AG09309 (cell line): ENCODE data around the gene CFAP77.

Experiments
- DNase-seq: peaks from one replicate; pipeline ENCODE4 v3.0.0-alpha.2; 2010; ENCODE audit warnings: low read depth
- H3K4me3 ChIP-seq: 2 replicates; pipeline ENCODE4 v1.5.1; 2011; ENCODE audit warnings: mild to moderate bottlenecking, low read depth, low read length, moderate library complexity; ENCODE audit not compliant: control insufficient read depth
- CTCF ChIP-seq: IDR thresholded peaks from 2 replicates; pipeline ENCODE4 v1.5.1; 2011; ENCODE audit warnings: mild to moderate bottlenecking, low read depth, low read length, inconsistent platforms; ENCODE audit not compliant: insufficient read depth, control insufficient read depth; ENCODE audit errors: missing control alignments

The CFAP77 gene

DNA sequence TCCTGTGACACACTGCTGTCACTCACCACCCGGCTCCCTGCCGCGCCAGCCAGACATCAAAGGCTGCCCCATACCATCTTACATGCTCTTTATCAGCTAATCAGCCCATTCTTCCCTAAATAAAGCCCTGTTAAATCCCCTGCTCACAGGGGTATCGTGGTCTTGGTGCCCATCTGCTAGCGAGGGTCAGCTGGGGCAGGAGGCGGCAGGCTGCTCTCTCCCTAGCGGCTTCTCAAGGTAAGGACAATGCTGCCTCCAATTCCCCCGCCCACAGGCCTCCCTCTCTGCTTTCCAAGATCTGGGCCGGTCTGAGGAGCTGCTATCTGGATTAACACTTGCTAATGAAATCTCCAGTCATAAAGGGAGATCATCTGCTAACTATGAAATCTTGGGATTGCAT, 199.2 kb downstream of the CFAP77 start:
- TF ChIP-seq CTCF = no peak
- no peak overlapping the region for H3K4me3 ChIP-seq
- no peak for DNase-seq

- no peak overlapping the region for H3K4me3 ChIP-seq
- no peak for TF ChIP-seq CTCF
- peak; percentile 57 for DNase-seq
Measured at GRCh38 chr9:132609829-132610228, 199.8 kb downstream of the CFAP77 start.

DNA sequence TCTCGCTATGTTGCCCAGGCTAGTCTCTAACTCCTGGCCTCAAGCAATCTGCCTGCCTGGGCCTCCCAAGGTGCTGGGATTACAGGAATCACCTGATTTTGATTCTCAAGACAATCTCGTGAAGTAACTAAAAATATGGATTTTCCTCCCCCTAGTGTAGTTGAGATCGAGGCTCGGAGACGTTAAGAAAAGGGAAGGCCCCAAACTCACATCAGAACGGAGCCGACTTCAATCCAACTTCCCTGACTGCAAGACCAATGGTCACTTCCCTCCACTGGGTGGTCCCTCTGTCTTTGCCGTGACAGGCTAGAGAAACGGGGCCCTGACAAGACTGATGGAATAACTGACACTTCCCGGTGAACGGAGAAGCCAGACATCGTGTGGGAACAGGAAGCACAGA, 200.7 kb downstream of the CFAP77 start:
- DNase-seq = no peak
- no peak for TF ChIP-seq CTCF
- no peak overlapping the region for H3K4me3 ChIP-seq

- no peak for DNase-seq
- no peak for TF ChIP-seq CTCF
- no peak overlapping the region for H3K4me3 ChIP-seq
Measured at GRCh38 chr9:132614324-132614723, 204.3 kb downstream of the CFAP77 start.

- no peak overlapping the region for H3K4me3 ChIP-seq
- DNase-seq = no peak
- TF ChIP-seq CTCF = no peak
Measured at GRCh38 chr9:132615774-132616173, 205.8 kb downstream of the CFAP77 start.

DNA sequence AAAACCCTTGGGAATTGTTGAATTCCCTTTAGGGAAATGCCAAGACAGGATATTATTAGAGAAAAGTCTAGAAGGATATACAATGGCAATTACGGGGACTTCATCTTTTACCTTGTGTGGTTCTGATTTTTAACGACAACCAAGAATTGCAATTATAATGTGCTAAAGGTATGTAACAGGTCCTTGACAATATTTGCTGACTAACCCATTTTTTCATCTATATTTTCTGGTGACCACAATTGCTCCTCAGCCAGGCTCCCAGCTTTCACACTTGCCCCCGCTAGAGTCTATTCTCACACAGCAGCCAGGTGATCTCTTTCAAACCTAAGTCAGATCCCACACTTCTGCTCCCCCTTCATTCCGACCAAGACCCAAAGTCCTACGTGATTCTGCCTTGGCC, 206.7 kb downstream of the CFAP77 start:
- DNase-seq = no peak
- no peak for TF ChIP-seq CTCF
- H3K4me3 ChIP-seq = no peak overlapping the region

GRCh38 chr9:132622159-132622558, 212.1 kb downstream of the CFAP77 start:
- TF ChIP-seq CTCF = no peak
- no peak for DNase-seq
- H3K4me3 ChIP-seq = no peak overlapping the region
